Esophagus muscularis mucosa (tissue), 4 donors: ENCODE results near the gene C5orf22. TPM values are rescaled to one million over a fixed set of nuclear protein-coding genes. Genes with fewer than 3 reads are reported as not detected.
"Not testable (repeated sequence)": the region's sequence is repeated elsewhere in the genome, so short reads cannot be mapped to it uniquely, and the experiment has no call there.

ENCODE experiments used
- DNase-seq: peaks from one replicate; pipeline ENCODE4 v3.0.0-alpha.2; 2017; ENCODE audit errors: extremely low spot score
- H3K27ac ChIP-seq, 4 donors: fragments of 200-600 bp; sonication (generic); replicated peaks in 1 of 4; 1 replicate in 3 of 4; 2 replicates in 1 of 4; pipeline ENCODE4 v1.5.1; 2016 to 2019; ENCODE audit warnings: mild to moderate bottlenecking in 1 of 4
- H3K27me3 ChIP-seq, 4 donors: fragments of 200-600 bp; sonication (generic); one replicate each; pipeline versions ENCODE4 v1.5.1 to v1.6.0; 2016 to 2019
- H3K36me3 ChIP-seq, 4 donors: fragments of 200-600 bp; sonication (generic); one replicate each; pipeline ENCODE4 v1.5.1; 2016 to 2019
- H3K4me1 ChIP-seq, 4 donors: fragments of 200-600 bp; sonication (generic); one replicate each; pipeline ENCODE4 v1.5.1; 2016 to 2019
- H3K4me3 ChIP-seq, 4 donors: fragments of 200-600 bp; sonication (generic); 1 replicate in 2 of 4; 2 replicates in 2 of 4; pipeline ENCODE4 v1.5.1; 2016 to 2019; ENCODE audit warnings: mild to moderate bottlenecking in 4 of 4, moderate library complexity in 1 of 4
- H3K9me3 ChIP-seq, 4 donors: fragments of 200-600 bp; sonication (generic); 1 replicate in 3 of 4; 2 replicates in 1 of 4; pipeline ENCODE4 v1.5.1; 2016 to 2019
- EP300 ChIP-seq: sonication (generic); formaldehyde crosslinking; IDR thresholded peaks from one replicate; pipeline ENCODE4 v1.6.1; 2017; ENCODE audit warnings: antibody characterized with exemption
- POLR2A ChIP-seq: fragments of 450-650 bp; IDR thresholded peaks from one replicate; pipeline ENCODE4 v1.6.1; 2017; ENCODE audit warnings: antibody characterized with exemption, moderate library complexity, mild to moderate bottlenecking, low read depth
- POLR2AphosphoS5 ChIP-seq, 2 donors: sonication (generic); formaldehyde crosslinking; IDR thresholded peaks; one replicate each; pipeline ENCODE4 v1.6.1; 2017; ENCODE audit warnings: antibody characterized with exemption in 2 of 2
- WGBS: methylation state at CpG from one replicate; pipeline ENCODE4 v1.1.5; 2018; 5-methylcytosine and 5-hydroxymethylcytosine counted together
- intact Hi-C: fragments of 100-400 bp; cut with DNase I; formaldehyde crosslinking; loops from one replicate; pipeline ENCODE4 v1.15.1; 2023
- total RNA-seq, 4 donors: library from RNA; depleted of rRNA; stranded (reverse); fragments of >200 nt; gene quantifications; one replicate each; pipeline versions ENCODE4 v1.1.0 to v1.2.1, GENCODE V29; 2016
- TF ChIP-seq, protein P1 (sequence below), 3 experiments: fragments of 200-600 bp in 2 of 3; fragments of 450-650 bp in 1 of 3; sonication (generic) in 2 of 3; IDR thresholded peaks; one replicate each; pipeline ENCODE4 v1.5.1; 2017 to 2019; ENCODE audit warnings: antibody characterized with exemption in 3 of 3, mild to moderate bottlenecking in 2 of 3, moderate library complexity in 1 of 3

The C5orf22 gene
- total RNA-seq, 4 donors from 2014 or later = 11.2 to 21.8 (median 17.0) TPM

GRCh38 chr5:31554552-31554951, 22.5 kb downstream of the C5orf22 start:
- no peak for DNase-seq
- Histone ChIP-seq H3K36me3 (peaks cover 20 to 73% (median 52%) of the 10 kb centered on the region in 4 donors), H3K27me3 (no peaks in the 10 kb centered on the region), H3K4me3 (no peak overlapping the region), H3K27ac (no peak overlapping the region), H3K4me1 (no peaks in the 10 kb centered on the region), H3K9me3 (no peaks in the 10 kb centered on the region)
- intact Hi-C loops = no loop called here
- TF ChIP-seq, protein P1, sequence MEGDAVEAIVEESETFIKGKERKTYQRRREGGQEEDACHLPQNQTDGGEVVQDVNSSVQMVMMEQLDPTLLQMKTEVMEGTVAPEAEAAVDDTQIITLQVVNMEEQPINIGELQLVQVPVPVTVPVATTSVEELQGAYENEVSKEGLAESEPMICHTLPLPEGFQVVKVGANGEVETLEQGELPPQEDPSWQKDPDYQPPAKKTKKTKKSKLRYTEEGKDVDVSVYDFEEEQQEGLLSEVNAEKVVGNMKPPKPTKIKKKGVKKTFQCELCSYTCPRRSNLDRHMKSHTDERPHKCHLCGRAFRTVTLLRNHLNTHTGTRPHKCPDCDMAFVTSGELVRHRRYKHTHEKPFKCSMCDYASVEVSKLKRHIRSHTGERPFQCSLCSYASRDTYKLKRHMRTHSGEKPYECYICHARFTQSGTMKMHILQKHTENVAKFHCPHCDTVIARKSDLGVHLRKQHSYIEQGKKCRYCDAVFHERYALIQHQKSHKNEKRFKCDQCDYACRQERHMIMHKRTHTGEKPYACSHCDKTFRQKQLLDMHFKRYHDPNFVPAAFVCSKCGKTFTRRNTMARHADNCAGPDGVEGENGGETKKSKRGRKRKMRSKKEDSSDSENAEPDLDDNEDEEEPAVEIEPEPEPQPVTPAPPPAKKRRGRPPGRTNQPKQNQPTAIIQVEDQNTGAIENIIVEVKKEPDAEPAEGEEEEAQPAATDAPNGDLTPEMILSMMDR (IDR thresholded peaks at IDR 0.05) = no peak
- TF ChIP-seq EP300 (no peak), POLR2AphosphoS5 (IDR thresholded peaks at IDR 0.05) (no peak)
- 95% methylated on average over 1 of the region's 1 CpG for WGBS

- TF ChIP-seq POLR2A (no peak), POLR2AphosphoS5 (IDR thresholded peaks at IDR 0.05) (no peak)
- H3K4me1 ChIP-seq = no peaks in the 10 kb centered on the region
- H3K36me3 ChIP-seq = peaks cover 16 to 64% (median 46%) of the 10 kb centered on the region in 4 donors
- H3K27ac ChIP-seq = no peak overlapping the region
- no peak for DNase-seq
- H3K27me3 ChIP-seq = no peaks in the 10 kb centered on the region
- no peaks in the 10 kb centered on the region for H3K9me3 ChIP-seq
- H3K4me3 ChIP-seq = no peak overlapping the region
- 72% methylated on average over 3 of the region's 3 CpGs for WGBS
- intact Hi-C loops = no loop called here
These were observed 24.4 kb downstream of the C5orf22 start for GRCh38 chr5:31556461-31556860.

- intact Hi-C loops = no loop called here
- Histone ChIP-seq H3K4me3 (no peak overlapping the region), H3K27ac (no peak overlapping the region), H3K4me1 (peaks cover 3 to 23% (median 21%) of the 10 kb centered on the region in 4 donors), H3K36me3 (peaks cover 0 to 30% (median 14%) of the 10 kb centered on the region in 4 donors), H3K9me3 (no peaks in the 10 kb centered on the region), H3K27me3 (no peaks in the 10 kb centered on the region)
- no peak for DNase-seq
- WGBS = 98% methylated on average over 3 of the region's 3 CpGs
- TF ChIP-seq EP300 (no peak), POLR2AphosphoS5 (IDR thresholded peaks at IDR 0.05) (no peak), POLR2A (no peak)
- TF ChIP-seq, protein P1 (IDR thresholded peaks at IDR 0.05) = no peak
These were observed 27.8 kb downstream of the C5orf22 start for GRCh38 chr5:31559942-31560341.

GRCh38 chr5:31561946-31562345, 29.8 kb downstream of the C5orf22 start:
- Histone ChIP-seq H3K9me3 (no peaks in the 10 kb centered on the region), H3K4me1 (peaks cover 3 to 23% (median 21%) of the 10 kb centered on the region in 4 donors), H3K27ac (no peak overlapping the region), H3K27me3 (no peaks in the 10 kb centered on the region), H3K36me3 (peaks cover 0 to 9% (median 4%) of the 10 kb centered on the region in 4 donors), H3K4me3 (no peak overlapping the region)
- no peak for DNase-seq
- TF ChIP-seq EP300 = no peak
- TF ChIP-seq, protein P1 (IDR thresholded peaks at IDR 0.05) = no peak
- no peak for TF ChIP-seq POLR2A
- no peak for TF ChIP-seq POLR2AphosphoS5 (IDR thresholded peaks at IDR 0.05)
- intact Hi-C loops = no loop called here
- WGBS = 29% methylated on average over 1 of the region's 1 CpG

GRCh38 chr5:31563216-31563615, 31.1 kb downstream of the C5orf22 start:
- Histone ChIP-seq H3K36me3 (no peaks in the 10 kb centered on the region), H3K27ac (no peak overlapping the region), H3K9me3 (no peaks in the 10 kb centered on the region), H3K27me3 (no peaks in the 10 kb centered on the region), H3K4me3 (no peak overlapping the region), H3K4me1 (peaks cover 3 to 23% (median 21%) of the 10 kb centered on the region in 4 donors)
- intact Hi-C loops = no loop called here
- 30% methylated on average over 4 of the region's 4 CpGs for WGBS
- TF ChIP-seq POLR2A = no peak
- TF ChIP-seq EP300 = no peak
- TF ChIP-seq, protein P1 (IDR thresholded peaks at IDR 0.05) = no peak
- TF ChIP-seq POLR2AphosphoS5 (IDR thresholded peaks at IDR 0.05) = no peak
- no peak for DNase-seq

DNA sequence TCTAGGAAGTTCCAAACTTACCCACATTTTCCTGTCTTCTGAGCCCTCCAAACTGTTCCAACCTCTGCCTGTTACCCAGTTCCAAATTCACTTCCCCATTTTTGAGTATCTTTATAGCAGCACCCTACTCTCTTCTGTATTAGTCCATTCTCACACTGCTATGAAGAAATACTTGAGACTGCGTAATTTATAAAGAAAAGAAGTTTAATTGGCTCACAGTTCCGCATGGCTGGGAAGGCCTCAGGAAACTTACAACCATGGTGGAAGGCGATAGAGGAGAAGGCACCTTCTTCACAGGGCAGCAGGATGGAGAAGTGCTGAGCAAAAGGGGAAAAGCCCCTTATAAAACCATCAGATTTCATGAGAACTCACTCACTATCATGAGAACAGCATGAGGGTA, 34.3 kb downstream of the C5orf22 start:
- H3K27ac ChIP-seq, H3K36me3 ChIP-seq, H3K27me3 ChIP-seq, intact Hi-C loops, H3K9me3 ChIP-seq, DNase-seq, H3K4me3 ChIP-seq: not testable (repeated sequence)
- WGBS = 82% methylated on average over 3 of the region's 3 CpGs
- peaks cover 3 to 23% (median 21%) of the 10 kb centered on the region in 4 donors for H3K4me1 ChIP-seq
